Fibroblast of skin of scalp (primary cell): ENCODE results near the gene NAP1L4.
A peak's percentile ranks its signal among the peaks of the same experiment; 100 is the strongest.
"Not testable (repeated sequence)": the region's sequence is repeated elsewhere in the genome, so short reads cannot be mapped to it uniquely, and the experiment has no call there.

ENCODE experiments used
- DNase-seq: peaks from one replicate; pipeline ENCODE4 v3.0.0-alpha.2; 2013

The NAP1L4 gene

GRCh38 chr11:2921261-2921660, 70.9 kb downstream of the NAP1L4 start:
- no peak for DNase-seq

- DNase-seq: no peak
Observed at GRCh38 chr11:2920343-2920742, 71.8 kb downstream of the NAP1L4 start.

GRCh38 chr11:2919837-2920236, 72.3 kb downstream of the NAP1L4 start:
- DNase-seq: no peak

- DNase-seq: no peak
Observed at GRCh38 chr11:2919188-2919587, 72.9 kb downstream of the NAP1L4 start.

GRCh38 chr11:2917842-2918490, 74.2 kb downstream of the NAP1L4 start:
- no peak for DNase-seq

DNA sequence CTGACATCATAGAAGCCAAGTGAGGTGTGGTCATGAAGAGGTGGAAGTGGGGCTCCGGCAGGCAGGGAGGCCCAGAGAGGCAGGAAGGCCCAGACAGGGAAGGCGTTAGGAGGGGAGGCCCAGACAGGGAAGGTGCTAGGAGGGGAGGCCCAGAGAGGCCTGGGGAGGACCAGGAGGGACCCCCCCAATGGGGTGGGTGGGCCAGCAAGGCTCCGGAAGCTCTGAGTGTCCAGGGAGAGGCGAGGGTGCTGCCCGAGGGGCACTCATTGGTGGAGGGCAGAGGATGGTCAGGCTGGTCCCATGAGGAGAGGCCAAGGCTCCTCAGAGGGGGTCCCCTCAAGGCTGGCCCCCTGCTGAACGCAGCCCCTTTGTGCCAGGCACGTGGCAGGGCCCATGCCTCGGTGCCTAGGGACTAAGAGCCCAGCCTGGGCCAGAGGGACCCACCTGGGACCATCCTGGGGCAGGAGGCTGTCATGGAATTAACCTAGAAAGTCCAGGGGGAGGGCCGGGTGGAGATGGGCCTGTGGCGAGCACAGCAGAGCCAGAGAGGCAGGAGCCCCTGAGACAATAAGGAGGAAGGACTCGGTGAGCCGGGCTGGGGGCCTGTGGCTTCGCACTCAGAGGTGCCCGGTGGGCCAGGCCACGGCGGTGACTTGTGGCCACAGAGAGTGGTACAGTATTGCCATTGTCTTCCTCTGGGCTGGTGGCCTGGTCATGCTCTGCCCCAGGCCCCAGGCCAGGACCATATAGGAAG, 75.1 kb downstream of the NAP1L4 start:
- no peak for DNase-seq

DNA sequence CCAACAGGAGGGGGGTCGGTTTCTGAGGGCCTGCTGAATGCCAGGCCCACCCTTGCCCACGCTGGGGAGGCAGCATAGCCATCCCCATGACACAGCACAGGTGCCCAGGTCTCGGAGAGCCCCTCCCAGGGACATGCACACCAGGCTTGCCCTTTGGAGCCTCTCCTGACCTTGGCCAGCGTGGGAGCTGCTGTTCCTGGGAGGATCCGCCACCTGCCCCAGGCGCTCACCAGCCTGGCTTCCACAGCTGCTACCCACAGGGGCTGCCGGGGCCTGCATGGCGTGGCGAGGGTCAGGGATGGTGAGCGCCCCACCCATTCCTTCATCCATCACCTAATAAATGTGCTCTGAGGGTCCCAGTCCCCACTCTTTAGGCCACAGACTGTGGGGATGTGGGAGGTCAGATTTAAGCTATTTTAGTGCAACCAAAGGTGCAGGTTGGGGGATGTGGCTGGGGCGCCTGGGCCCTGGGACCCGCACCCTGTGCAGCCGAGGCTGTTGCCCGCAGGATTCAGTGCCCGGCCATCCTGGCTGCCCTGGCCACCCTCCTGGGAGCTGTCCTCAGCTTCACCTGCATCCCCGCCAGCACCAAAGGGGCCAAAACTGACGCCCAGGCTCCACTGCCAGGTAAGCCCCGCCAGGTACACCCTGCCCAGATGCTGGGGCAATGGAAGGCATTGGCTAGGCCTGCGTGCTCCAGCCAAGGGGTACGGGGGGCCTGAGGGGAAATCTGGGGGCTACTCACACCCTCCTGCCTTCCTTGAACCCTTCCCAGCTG, 75.8 kb downstream of the NAP1L4 start:
- no peak for DNase-seq

DNA sequence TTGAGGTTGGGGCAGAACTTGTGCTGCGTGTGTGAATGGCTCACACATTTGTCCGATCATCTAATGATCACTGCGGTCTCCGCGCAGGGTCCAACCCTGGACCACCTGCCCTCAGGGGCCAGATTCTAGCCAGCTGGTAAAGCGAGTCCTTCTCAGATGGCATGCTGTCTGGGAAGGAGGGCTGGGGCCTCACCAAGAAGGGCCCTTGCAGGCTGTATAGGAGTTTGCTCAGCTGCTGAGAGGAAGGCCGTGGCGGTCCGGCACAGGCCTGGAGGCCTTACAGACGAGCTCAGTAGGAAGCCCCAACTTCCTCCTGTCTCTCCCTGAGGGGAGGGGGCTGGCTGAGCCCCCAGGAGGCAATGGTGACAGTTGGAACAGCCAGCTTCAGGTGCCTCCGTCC, 76.7 kb downstream of the NAP1L4 start:
- DNase-seq: no peak

DNA sequence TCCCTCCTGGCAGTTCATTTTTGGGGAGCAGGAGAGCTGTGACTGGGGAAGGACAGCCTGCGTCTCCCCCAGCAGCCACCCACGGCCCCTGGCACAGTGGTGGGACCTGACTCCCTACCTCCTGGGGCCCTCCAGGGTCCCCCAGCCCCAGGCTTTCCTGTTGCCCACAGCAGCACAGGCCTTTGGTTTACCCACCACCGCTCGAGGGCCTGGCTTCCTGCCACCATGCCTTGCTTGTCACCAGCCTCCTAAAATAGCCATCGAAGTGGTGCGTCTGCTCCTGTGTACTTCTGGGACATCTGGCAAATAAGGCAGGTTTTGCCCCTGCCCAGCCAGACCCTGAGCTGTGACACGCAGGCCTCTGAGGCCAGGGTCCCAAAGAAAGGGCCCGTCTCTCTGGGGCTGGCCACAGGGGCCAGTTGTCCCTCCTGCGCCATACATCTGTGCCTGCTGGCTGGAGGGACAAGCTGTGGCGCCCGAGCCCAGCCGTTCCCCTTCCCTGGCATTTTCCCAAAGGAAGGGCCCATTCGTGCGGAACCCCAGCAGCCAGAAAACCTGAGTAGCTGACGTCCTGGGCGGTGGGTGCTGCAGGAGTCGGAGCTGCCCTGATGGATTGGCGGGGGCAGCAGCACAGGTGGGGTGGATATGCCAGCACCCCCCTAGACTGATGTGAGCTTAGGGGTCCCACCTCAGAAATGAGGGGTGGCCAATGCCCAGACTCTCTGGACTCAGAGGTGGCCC, 77.5 kb downstream of the NAP1L4 start:
- DNase-seq: no peak

GRCh38 chr11:2913776-2914175, 78.4 kb downstream of the NAP1L4 start:
- DNase-seq: no peak

- DNase-seq: peak; percentile 65
Observed at GRCh38 chr11:2913019-2913431, 79.1 kb downstream of the NAP1L4 start.

DNA sequence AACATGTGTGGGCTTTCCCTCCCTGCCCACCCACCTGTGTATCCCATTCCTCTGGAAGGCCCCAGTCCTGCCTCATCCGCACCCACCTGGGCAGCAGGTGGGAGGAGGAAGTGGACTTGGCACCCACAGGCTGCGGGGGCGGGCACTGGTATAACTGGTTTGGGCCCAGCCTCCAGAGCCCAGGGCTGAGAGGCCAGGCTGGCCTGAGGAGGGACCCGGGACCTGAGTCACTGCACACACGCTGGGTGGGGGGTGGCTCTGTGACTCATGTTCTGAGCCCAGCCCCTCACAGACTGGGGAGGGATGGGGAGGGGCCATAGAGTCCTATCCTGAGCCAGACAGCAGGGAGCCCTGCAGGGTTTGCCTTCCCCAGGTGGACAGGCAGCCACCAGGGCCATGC, 79.6 kb downstream of the NAP1L4 start:
- DNase-seq: peak; percentile 92

DNA sequence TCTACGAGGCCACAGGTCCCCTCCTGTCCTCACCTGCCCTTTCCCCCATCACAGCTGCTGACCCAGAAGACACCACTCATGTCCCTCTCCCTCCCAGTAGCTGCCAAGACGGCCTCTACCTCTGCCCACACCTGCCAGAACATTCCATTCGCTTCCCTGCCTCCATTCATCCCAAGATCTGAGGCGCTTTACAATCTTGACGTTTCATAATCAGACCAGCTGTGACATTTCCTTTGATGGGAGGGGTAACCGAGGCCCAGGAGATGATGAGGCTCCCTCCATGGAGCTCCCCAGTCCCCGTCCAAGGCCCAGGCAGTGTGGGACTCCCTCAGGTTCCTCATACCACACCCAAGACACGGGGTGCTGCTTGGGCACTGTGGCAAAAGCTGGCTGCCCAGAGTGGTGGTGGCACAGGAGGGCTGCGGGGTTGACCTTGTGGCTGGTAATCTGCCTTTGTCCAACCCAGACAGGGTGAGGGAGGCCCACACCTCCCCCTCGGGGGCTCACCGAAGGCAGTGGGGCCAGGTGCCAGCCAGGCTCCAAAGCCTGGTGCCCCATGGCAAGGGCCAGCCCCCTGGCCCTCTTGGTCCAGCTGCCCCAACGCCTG, 80.2 kb downstream of the NAP1L4 start:
- DNase-seq: no peak

- no peak for DNase-seq
Observed at GRCh38 chr11:2911088-2911784, 80.9 kb downstream of the NAP1L4 start.

- no peak for DNase-seq
Observed at GRCh38 chr11:2910401-2910955, 81.7 kb downstream of the NAP1L4 start.

DNA sequence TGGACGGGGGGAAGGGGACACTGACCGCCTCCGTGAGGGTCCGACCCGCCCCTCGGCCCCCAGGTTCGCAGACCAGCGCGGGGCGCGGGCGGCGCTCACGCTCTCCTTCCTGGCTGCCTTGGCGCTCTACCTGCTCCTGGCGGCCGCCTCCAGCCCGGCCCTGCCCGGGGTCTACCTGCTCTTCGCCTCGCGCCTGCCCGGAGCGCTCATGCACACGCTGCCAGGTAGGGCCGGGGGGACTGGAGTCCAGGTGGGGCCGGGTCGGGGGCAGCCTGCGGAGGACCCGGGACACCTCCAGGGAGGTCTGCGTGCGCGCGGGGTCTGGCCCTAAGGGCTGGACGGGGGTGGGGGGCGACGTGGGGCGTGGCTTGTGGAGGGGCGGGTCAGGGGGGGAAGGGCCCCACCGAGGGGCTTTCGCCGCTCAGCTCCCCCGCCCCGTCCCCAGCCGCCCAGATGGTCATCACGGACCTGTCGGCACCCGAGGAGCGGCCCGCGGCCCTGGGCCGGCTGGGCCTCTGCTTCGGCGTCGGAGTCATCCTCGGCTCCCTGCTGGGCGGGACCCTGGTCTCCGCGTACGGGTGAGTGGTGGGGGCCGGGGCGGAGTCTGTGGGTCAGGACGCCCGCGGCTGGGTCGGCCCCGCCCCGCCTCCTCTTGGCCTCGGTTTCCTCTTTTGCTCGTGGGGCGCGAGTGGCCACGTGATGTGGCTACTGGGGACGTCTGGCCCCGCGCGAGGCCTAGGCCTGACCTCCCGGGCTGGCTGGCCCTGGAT, 82.8 kb downstream of the NAP1L4 start:
- DNase-seq: no peak

GRCh38 chr11:2908130-2908529, 84.0 kb downstream of the NAP1L4 start:
- DNase-seq: no peak

DNA sequence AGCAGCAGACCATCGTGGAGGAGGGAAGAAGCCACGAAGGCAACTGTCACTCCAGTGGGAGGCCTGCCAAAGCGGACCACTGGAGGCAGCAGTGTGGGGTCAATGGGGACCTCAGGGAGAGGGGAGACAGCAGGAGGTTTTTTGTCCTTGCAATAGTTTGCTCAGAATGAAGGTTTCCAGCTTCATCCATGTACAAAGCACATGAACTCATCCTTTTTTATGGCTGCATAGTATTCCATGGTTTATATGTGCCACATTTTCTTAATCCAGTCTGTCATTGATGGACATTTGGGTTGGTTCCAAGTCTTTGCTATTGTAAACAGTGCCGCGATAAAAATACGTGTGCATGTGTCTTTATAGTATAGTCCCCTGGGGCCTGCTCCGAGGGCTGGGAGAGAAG, 86.8 kb downstream of the NAP1L4 start:
- not testable (repeated sequence) for DNase-seq

DNA sequence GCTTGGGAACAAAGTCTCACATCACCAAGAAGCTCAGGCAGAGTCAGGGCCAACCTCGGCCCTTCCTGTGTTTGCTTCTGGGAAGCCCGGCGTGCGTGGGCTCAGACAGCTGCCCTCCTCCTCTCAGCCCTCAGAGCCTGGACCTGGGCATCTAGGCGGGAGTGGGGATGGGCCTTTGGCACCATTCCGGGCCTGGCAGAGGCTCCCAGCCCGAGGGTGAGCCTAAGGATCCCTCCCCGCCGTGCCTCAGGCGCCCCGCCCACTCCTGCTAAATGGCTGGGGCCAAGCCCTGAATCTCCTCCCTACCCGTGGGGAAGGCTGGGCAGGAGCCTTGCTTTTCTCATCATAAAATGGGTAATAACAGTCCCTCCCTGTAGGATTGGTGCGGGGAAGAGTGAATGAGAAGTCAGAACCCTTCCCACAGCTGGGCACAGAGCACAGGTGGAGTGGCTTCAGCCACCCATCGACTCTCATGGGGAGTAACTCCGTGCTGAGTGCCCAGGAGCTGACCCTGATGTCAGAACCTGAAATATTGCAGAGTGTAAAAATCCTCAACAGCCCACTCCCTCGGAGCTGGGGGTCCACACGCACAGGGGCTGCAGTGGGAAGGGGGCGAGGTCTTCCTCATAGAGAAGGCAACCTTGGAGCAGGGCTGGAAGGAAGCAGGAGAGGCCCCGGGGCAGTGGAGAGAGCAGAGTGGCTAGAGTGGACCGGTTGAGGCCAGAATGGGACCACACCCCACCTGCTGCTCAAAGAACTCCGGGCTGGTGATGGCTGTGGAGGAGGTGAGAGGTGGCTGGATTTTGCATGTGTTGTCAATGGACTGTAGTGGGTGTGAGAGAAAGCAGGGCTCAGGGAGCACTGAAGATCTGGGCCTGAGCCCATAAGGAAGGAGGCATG, 87.7 kb downstream of the NAP1L4 start:
- DNase-seq: no peak

- no peak for DNase-seq
Observed at GRCh38 chr11:2903672-2904011, 88.5 kb downstream of the NAP1L4 start.
